ENCODE data around the gene DNAH2. TPM values are rescaled to one million over a fixed set of nuclear protein-coding genes. Genes with fewer than 3 reads are reported as not detected.

Gene DNAH2
- total and polyA plus RNA-seq, 9 donors: 0.88 to 10.3 (median 2.5) TPM

DNA sequence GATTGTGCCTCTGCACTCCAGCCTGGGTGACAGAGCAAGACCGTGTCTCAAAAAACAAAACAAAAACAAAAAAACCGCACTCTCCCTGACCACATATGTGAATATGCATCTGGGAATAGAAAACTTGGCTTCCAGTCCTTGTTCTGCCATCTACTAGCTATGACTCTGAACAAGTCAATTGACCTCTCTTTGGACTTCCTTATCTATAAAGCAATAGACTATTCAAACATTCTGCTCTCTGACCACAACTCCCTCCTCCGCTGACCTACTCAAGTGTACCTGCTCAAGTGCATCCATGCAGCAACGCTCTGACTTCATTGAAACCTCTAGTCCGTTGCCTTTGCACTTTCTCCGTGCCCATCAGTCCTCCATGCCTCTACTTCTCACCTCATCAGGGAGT, 63.9 kb downstream of the DNAH2 start:
- no peaks in the 10 kb centered on the region for H3K36me3 ChIP-seq
- no peak for DNase-seq
- TF ChIP-seq EP300 (IDR thresholded peaks at IDR 0.05) (no peak), CTCF (IDR thresholded peaks at IDR 0.05) (no peak), POLR2A (IDR thresholded peaks at IDR 0.05) (no peak)
- H3K4me1 ChIP-seq (ENCODE audit: insufficient read depth): no peaks in the 10 kb centered on the region
- WGBS, 3 donors: 67 to 72% (median 71%) methylated on average over 6 of the region's 6 CpGs
- H3K4me3 ChIP-seq: no peak overlapping the region
- H3K27ac ChIP-seq: no peak overlapping the region
- intact Hi-C loops (cut with DNase I): no loop called here
- no peaks in the 10 kb centered on the region for H3K27me3 ChIP-seq
- H3K9me3 ChIP-seq: no peaks in the 10 kb centered on the region

GRCh38 chr17:7782240-7782639, 64.7 kb downstream of the DNAH2 start:
- TF ChIP-seq CTCF (IDR thresholded peaks at IDR 0.05) (no peak), POLR2A (IDR thresholded peaks at IDR 0.05) (no peak), EP300 (IDR thresholded peaks at IDR 0.05) (no peak)
- intact Hi-C loops (cut with DNase I): no loop called here
- WGBS, 3 donors: 66 to 80% (median 75%) methylated on average over 2 of the region's 2 CpGs

GRCh38 chr17:7786866-7787265, 69.3 kb downstream of the DNAH2 start:
- TF ChIP-seq EP300 (IDR thresholded peaks at IDR 0.05): no peak
- TF ChIP-seq CTCF (IDR thresholded peaks at IDR 0.05): no peak
- no peaks in the 10 kb centered on the region for H3K27me3 ChIP-seq
- H3K9me3 ChIP-seq: no peaks in the 10 kb centered on the region
- no peak overlapping the region for H3K4me3 ChIP-seq
- intact Hi-C loops (cut with DNase I): no loop called here
- no peak for DNase-seq
- 59 to 70% (median 63%) methylated on average over 21 of the region's 21 CpGs for WGBS, 3 donors
- no peaks in the 10 kb centered on the region for H3K4me1 ChIP-seq (ENCODE audit: insufficient read depth)
- no peaks in the 10 kb centered on the region for H3K36me3 ChIP-seq
- H3K27ac ChIP-seq: no peak overlapping the region

More at GRCh38 chr17:7782240-7782639, 64.7 kb downstream of the DNAH2 start:
- Histone ChIP-seq H3K4me3 (no peak overlapping the region), H3K27ac (no peak overlapping the region), H3K9me3 (no peaks in the 10 kb centered on the region), H3K27me3 (no peaks in the 10 kb centered on the region), H3K4me1 (ENCODE audit: insufficient read depth) (no peaks in the 10 kb centered on the region), H3K36me3 (no peaks in the 10 kb centered on the region)
- DNase-seq: no peak

- WGBS, 3 donors: 79 to 83% (median 80%) methylated on average over 9 of the region's 9 CpGs
These were observed 71.6 kb downstream of the DNAH2 start for GRCh38 chr17:7789131-7789530.

More at GRCh38 chr17:7789131-7789530, 71.6 kb downstream of the DNAH2 start:
- Histone ChIP-seq H3K27ac (no peak overlapping the region), H3K4me1 (ENCODE audit: insufficient read depth) (no peaks in the 10 kb centered on the region), H3K4me3 (no peak overlapping the region), H3K36me3 (no peaks in the 10 kb centered on the region), H3K9me3 (no peaks in the 10 kb centered on the region), H3K27me3 (no peaks in the 10 kb centered on the region)
- DNase-seq: no peak
- TF ChIP-seq POLR2A (IDR thresholded peaks at IDR 0.05) (no peak), EP300 (IDR thresholded peaks at IDR 0.05) (no peak), CTCF (IDR thresholded peaks at IDR 0.05) (no peak)
- intact Hi-C loops (cut with DNase I): no loop called here
